OCI-M2 (cell line): ENCODE results near the gene ERGIC1.
"Not testable (repeated sequence)": the region's sequence is repeated elsewhere in the genome, so short reads cannot be mapped to it uniquely, and the experiment has no call there.

ENCODE experiments used
- DNase-seq: peaks from one replicate; lab custom pipeline; 2025; ENCODE audit not compliant: unreplicated experiment; lab: John Stamatoyannopoulos, UW

ERGIC1 gene

GRCh38 chr5:172846249-172846648, 12.2 kb downstream of the ERGIC1 start:
- no peak for DNase-seq

GRCh38 chr5:172846677-172847076, 12.6 kb downstream of the ERGIC1 start:
- no peak for DNase-seq

GRCh38 chr5:172847584-172847983, 13.5 kb downstream of the ERGIC1 start:
- DNase-seq = not testable (repeated sequence)

GRCh38 chr5:172848419-172848818, 14.4 kb downstream of the ERGIC1 start:
- DNase-seq = no peak

- DNase-seq = no peak
These were observed 15.8 kb downstream of the ERGIC1 start for GRCh38 chr5:172849606-172850453.

GRCh38 chr5:172850454-172850797, 16.4 kb downstream of the ERGIC1 start:
- DNase-seq = no peak

GRCh38 chr5:172851254-172851653, 17.2 kb downstream of the ERGIC1 start:
- not testable (repeated sequence) for DNase-seq

- DNase-seq = no peak
These were observed 18.7 kb downstream of the ERGIC1 start for GRCh38 chr5:172852490-172853354.

GRCh38 chr5:172853355-172853975, 19.4 kb downstream of the ERGIC1 start:
- DNase-seq = no peak

GRCh38 chr5:172854451-172854871, 20.4 kb downstream of the ERGIC1 start:
- no peak for DNase-seq

GRCh38 chr5:172854971-172855370, 20.9 kb downstream of the ERGIC1 start:
- no peak for DNase-seq

GRCh38 chr5:172855597-172856292, 21.7 kb downstream of the ERGIC1 start:
- no peak for DNase-seq

- DNase-seq = no peak
These were observed 22.3 kb downstream of the ERGIC1 start for GRCh38 chr5:172856336-172856735.

- no peak for DNase-seq
These were observed 23.9 kb downstream of the ERGIC1 start for GRCh38 chr5:172857982-172858381.

- DNase-seq = no peak
These were observed 24.5 kb downstream of the ERGIC1 start for GRCh38 chr5:172858511-172858989.

- DNase-seq = no peak
These were observed 25.1 kb downstream of the ERGIC1 start for GRCh38 chr5:172858990-172859811.

- no peak for DNase-seq
These were observed 25.9 kb downstream of the ERGIC1 start for GRCh38 chr5:172859966-172860365.

- DNase-seq = no peak
These were observed 26.7 kb downstream of the ERGIC1 start for GRCh38 chr5:172860520-172861443.

GRCh38 chr5:172861461-172861860, 27.4 kb downstream of the ERGIC1 start:
- no peak for DNase-seq
